GM23338 (cell line): ENCODE results near the gene C1QTNF2. TPM values are rescaled to one million over a fixed set of nuclear protein-coding genes. Genes with fewer than 3 reads are reported as not detected.
"Not testable (repeated sequence)": the region's sequence is repeated elsewhere in the genome, so short reads cannot be mapped to it uniquely, and the experiment has no call there.

Source experiments
- ATAC-seq: fragments of 200-7000 bp; cut with Tn5 transposase; 3 replicates; pipeline ENCODE4 v1.9.1; 2020
- DNase-seq: peaks from one replicate; pipeline ENCODE4 v3.0.0-alpha.2; 2015; ENCODE audit warnings: low spot score
- H2AFZ ChIP-seq: fragments of 200-600 bp; sonication (generic); 2 replicates; pipeline ENCODE4 v1.8.0; 2016; ENCODE audit warnings: antibody characterized with exemption, mild to moderate bottlenecking, moderate library complexity
- H3F3A ChIP-seq: fragments of 200-600 bp; sonication (generic); replicated peaks from 2 replicates; pipeline ENCODE4 v1.8.0; 2017; ENCODE audit warnings: antibody characterized with exemption, mixed run types, low read depth
- H3K27ac ChIP-seq: fragments of 200-600 bp; sonication (generic); 2 replicates; pipeline ENCODE4 v1.6.1; 2016; ENCODE audit warnings: low read depth
- H3K27me3 ChIP-seq: fragments of 200-600 bp; sonication (generic); 2 replicates; pipeline ENCODE4 v1.8.0; 2016; ENCODE audit warnings: mild to moderate bottlenecking, mixed run types, moderate library complexity; ENCODE audit not compliant: insufficient read depth
- H3K36me3 ChIP-seq: fragments of 200-600 bp; sonication (generic); 2 replicates; pipeline ENCODE4 v1.8.0; 2016; ENCODE audit warnings: mild to moderate bottlenecking; ENCODE audit not compliant: insufficient read depth
- H3K4me1 ChIP-seq: fragments of 200-600 bp; sonication (generic); 2 replicates; pipeline ENCODE4 v1.8.0; 2016; ENCODE audit warnings: mild to moderate bottlenecking, moderate library complexity; ENCODE audit not compliant: insufficient read depth
- H3K4me2 ChIP-seq: fragments of 200-600 bp; sonication (generic); 2 replicates; pipeline ENCODE4 v1.7.1; 2017; ENCODE audit warnings: mixed run types
- H3K4me3 ChIP-seq: fragments of 200-600 bp; sonication (generic); 2 replicates; pipeline ENCODE4 v1.6.1; 2016; ENCODE audit warnings: mixed run types
- H3K79me2 ChIP-seq: fragments of 200-600 bp; sonication (generic); replicated peaks from 2 replicates; pipeline ENCODE4 v1.8.0; 2017; ENCODE audit warnings: mild to moderate bottlenecking; ENCODE audit not compliant: insufficient read depth
- H3K9me2 ChIP-seq: fragments of 200-600 bp; sonication (generic); 2 replicates; pipeline ENCODE4 v1.8.0; 2017; ENCODE audit not compliant: insufficient read depth
- H4K20me1 ChIP-seq: fragments of 200-600 bp; sonication (generic); replicated peaks from 2 replicates; pipeline ENCODE4 v1.8.0; 2017; ENCODE audit warnings: mild to moderate bottlenecking; ENCODE audit not compliant: insufficient read depth
- H3K27ac Mint-ChIP-seq: 2 replicates; pipeline ENCODE4 v1.8.0; 2020; ENCODE audit warnings: inconsistent platforms, mild to moderate bottlenecking, moderate library complexity, mixed read lengths
- H3K27me3 Mint-ChIP-seq: 3 replicates; pipeline ENCODE4 v1.8.0; 2022; ENCODE audit warnings: low read depth, mild to moderate bottlenecking, moderate library complexity, mixed read lengths, inconsistent platforms; ENCODE audit not compliant: insufficient read depth, poor library complexity
- H3K36me3 Mint-ChIP-seq: 3 replicates; pipeline ENCODE4 v1.8.0; 2021; ENCODE audit warnings: low read depth, mild to moderate bottlenecking, inconsistent platforms, moderate library complexity, mixed read lengths
- H3K4me1 Mint-ChIP-seq: 3 replicates; pipeline ENCODE4 v1.8.0; 2020; ENCODE audit warnings: mild to moderate bottlenecking, inconsistent platforms, mixed read lengths
- H3K4me3 Mint-ChIP-seq: 3 replicates; pipeline ENCODE4 v1.8.0; 2021; ENCODE audit warnings: moderate library complexity, mild to moderate bottlenecking, inconsistent platforms, mixed read lengths
- H3K9me3 Mint-ChIP-seq: 3 replicates; pipeline ENCODE4 v1.8.0; 2020; ENCODE audit warnings: moderate library complexity, mild to moderate bottlenecking, inconsistent platforms, mixed read lengths
- CREB1 ChIP-seq: fragments of 250-450 bp; sonication (Bioruptor Pico); IDR thresholded peaks from 2 replicates; pipeline ENCODE4 v1.5.0; 2020; ENCODE audit warnings: low read depth, mild to moderate bottlenecking, moderate library complexity
- JUNB ChIP-seq: IDR thresholded peaks from one replicate; pipeline ENCODE4 v1.6.1; 2016; ENCODE audit warnings: antibody characterized with exemption; ENCODE audit not compliant: unreplicated experiment
- NANOG ChIP-seq: IDR thresholded peaks from 2 replicates; pipeline ENCODE4 v1.6.1; 2016; ENCODE audit warnings: antibody characterized with exemption, borderline replicate concordance
- polyA plus RNA-seq: library from polyadenylated mRNA; unstranded; fragments of >200 nt; fragmentation: Nextera tagmentation; extraction: Ambion mirVana; gene quantifications from 2 replicates; pipeline ENCODE4 v1.2.1, GENCODE V29; 2016
- total RNA-seq: library from RNA; depleted of rRNA; stranded (reverse); fragments of >200 nt; shearing (Covaris generic); gene quantifications from 2 replicates; pipeline ENCODE4 v1.2.3, GENCODE V29; 2014
- TF ChIP-seq, protein P1 (sequence below): IDR thresholded peaks from one replicate; pipeline ENCODE4 v1.6.1; 2018; ENCODE audit warnings: antibody characterized with exemption; ENCODE audit not compliant: unreplicated experiment

C1QTNF2 gene
- total and polyA plus RNA-seq, 2 experiments from 2014 or later, result 0.56 to 0.92 TPM

DNA sequence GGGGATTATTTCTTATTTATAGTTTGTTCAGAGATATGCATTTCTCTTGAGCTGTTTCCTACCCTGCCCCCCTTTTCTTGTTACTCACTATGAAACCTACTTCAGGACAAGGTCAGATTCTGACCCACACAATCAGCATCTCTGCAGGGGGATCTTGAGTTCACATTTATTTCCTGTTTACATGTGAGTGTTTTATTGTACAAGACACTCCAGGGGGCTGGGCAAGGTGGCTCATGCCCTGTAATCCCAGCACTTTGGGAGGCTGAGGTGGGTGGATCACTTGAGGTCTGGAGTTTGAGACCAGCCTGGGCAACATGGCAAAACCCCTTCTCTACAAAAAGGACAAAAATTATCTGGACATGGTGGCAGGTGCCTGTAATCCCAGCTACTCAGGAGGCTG is 29.9 kb downstream of the C1QTNF2 start:
- H3K27me3 Mint-ChIP-seq, H3K9me3 Mint-ChIP-seq, H4K20me1 ChIP-seq, H3K4me2 ChIP-seq, H3K79me2 ChIP-seq, ATAC-seq, H3K4me3 Mint-ChIP-seq, H3K9me2 ChIP-seq, H3K27ac ChIP-seq, DNase-seq, H3K27me3 ChIP-seq, H3K4me3 ChIP-seq, H3K36me3 Mint-ChIP-seq, H3K36me3 ChIP-seq, H3K27ac Mint-ChIP-seq, H3F3A ChIP-seq: not testable (repeated sequence)
- H3K4me1 ChIP-seq, result peaks cover 13% of the 10 kb centered on the region
- H3K4me1 Mint-ChIP-seq, result peaks cover 16% of the 10 kb centered on the region
- H2AFZ ChIP-seq, result peak overlapping the region; percentile 81; the same call in 1 of the 2 replicates

- Histone ChIP-seq H3K36me3 (no peaks in the 10 kb centered on the region), H3K9me2 (0 out of 2 replicates have a peak, but pooled peaks cover 4% of the 10 kb centered on the region), H3K27me3 (no peaks in the 10 kb centered on the region), H4K20me1 (no peaks in the 10 kb centered on the region), H2AFZ (peak overlapping the region; percentile 81; the same call in 1 of the 2 replicates), H3K4me2 (no peak overlapping the region), H3K27ac (no peak overlapping the region), H3F3A (no peaks in the 10 kb centered on the region), H3K79me2 (no peaks in the 10 kb centered on the region), H3K4me1 (peaks cover 13% of the 10 kb centered on the region), H3K4me3 (no peak overlapping the region)
- TF ChIP-seq, protein P1, sequence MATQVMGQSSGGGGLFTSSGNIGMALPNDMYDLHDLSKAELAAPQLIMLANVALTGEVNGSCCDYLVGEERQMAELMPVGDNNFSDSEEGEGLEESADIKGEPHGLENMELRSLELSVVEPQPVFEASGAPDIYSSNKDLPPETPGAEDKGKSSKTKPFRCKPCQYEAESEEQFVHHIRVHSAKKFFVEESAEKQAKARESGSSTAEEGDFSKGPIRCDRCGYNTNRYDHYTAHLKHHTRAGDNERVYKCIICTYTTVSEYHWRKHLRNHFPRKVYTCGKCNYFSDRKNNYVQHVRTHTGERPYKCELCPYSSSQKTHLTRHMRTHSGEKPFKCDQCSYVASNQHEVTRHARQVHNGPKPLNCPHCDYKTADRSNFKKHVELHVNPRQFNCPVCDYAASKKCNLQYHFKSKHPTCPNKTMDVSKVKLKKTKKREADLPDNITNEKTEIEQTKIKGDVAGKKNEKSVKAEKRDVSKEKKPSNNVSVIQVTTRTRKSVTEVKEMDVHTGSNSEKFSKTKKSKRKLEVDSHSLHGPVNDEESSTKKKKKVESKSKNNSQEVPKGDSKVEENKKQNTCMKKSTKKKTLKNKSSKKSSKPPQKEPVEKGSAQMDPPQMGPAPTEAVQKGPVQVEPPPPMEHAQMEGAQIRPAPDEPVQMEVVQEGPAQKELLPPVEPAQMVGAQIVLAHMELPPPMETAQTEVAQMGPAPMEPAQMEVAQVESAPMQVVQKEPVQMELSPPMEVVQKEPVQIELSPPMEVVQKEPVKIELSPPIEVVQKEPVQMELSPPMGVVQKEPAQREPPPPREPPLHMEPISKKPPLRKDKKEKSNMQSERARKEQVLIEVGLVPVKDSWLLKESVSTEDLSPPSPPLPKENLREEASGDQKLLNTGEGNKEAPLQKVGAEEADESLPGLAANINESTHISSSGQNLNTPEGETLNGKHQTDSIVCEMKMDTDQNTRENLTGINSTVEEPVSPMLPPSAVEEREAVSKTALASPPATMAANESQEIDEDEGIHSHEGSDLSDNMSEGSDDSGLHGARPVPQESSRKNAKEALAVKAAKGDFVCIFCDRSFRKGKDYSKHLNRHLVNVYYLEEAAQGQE, result no peak
- TF ChIP-seq JUNB, result no peak
- no peak for TF ChIP-seq CREB1 (CRISPR knock-in tag)
- no peak for TF ChIP-seq NANOG
- Mint-ChIP-seq H3K36me3 (no peaks in the 10 kb centered on the region), H3K4me1 (peaks cover 16% of the 10 kb centered on the region), H3K9me3 (no peaks in the 10 kb centered on the region), H3K4me3 (no peak overlapping the region), H3K27me3 (peaks cover 2% of the 10 kb centered on the region), H3K27ac (no peak overlapping the region)
- no peak for ATAC-seq
- no peak for DNase-seq
These were observed 30.9 kb downstream of the C1QTNF2 start for GRCh38 chr5:160339406-160340130.

GRCh38 chr5:160334716-160335115 is 35.7 kb downstream of the C1QTNF2 start:
- H3K79me2 ChIP-seq, H3F3A ChIP-seq, H3K36me3 Mint-ChIP-seq, DNase-seq, H3K27me3 ChIP-seq, H3K27ac Mint-ChIP-seq, H3K4me3 Mint-ChIP-seq, ATAC-seq, H4K20me1 ChIP-seq, H3K4me3 ChIP-seq, H3K27me3 Mint-ChIP-seq, H3K4me2 ChIP-seq, H3K9me2 ChIP-seq, H2AFZ ChIP-seq, H3K36me3 ChIP-seq, H3K9me3 Mint-ChIP-seq, H3K4me1 Mint-ChIP-seq, H3K4me1 ChIP-seq, H3K27ac ChIP-seq: not testable (repeated sequence)
